ENCODE measurements around the gene FAM76A. TPM values are rescaled to one million over a fixed set of nuclear protein-coding genes. Genes with fewer than 3 reads are reported as not detected.

The FAM76A gene
- total RNA-seq, 1 donor from 2014 or later = 6.1 TPM

DNA sequence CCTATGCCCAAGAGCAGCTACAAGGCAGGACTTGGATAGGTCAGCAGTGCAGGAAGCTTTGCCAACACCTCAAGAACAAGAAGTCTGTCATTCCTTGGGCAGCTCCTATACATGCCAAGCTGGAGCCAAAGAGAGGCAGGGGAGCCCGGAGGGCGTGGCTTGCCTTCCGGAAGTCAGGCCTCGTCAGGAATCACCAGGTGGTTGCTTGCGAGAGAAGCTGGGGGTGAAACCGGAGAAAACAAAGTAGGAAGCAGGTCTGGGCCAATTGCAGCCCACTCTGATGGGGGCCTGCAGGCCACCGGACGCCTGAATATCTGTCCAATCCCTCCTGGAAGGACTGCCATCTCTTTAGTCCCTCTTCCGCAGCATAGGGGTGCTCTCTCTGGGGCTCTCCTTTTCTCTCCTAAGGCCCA, 794 bp upstream of the FAM76A start:
- no peak for FAIRE-seq
- peak overlapping the region; percentile 96 for H2AFZ ChIP-seq (ENCODE audit: low read depth, low read length)

DNA sequence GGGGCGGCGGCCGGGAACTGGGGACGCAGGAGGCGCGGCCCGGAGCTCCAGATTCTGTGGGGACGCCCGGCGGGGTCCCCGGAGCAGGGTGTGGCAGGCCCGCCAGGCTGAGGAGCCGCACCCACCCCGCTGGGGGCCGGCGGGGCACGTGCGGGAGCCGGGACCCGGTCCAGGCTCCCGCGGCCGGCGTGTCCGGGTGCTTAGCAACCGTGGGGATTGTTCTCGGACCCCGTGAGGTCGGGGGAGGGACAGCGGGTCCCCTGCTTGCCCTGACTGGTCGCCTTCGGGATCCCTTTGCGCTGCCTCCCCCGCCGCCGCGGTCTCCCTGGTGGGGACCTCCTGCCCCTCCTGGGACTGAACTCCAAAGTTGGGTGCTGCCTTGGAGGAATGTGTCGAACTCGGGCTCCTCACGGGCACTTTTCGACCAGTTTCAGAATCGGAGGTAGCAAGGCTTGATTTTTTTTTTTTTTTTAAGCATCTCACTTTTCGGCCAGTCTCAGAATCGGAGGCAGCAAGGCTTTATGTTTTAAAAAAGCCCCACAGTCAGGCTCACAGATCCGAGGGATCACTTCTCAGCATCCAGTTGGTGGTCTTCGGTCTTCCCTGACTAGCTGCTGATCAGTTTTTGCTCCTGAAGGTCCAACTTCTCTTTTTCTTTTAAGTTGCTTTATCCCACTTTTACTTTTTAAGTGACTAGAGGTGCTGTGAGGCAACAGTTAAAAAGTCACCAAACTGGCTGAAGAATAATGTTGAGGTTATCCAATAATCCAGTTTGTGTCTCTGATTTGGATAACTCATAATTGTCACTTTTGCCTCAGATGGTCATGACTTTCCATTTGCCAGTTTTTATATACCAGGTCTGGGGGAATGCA, 648 bp downstream of the FAM76A start:
- Mint-ChIP-seq H3K9me3 (ENCODE audit: unreplicated experiment) (peaks cover 5% of the 10 kb centered on the region), H3K27ac (ENCODE audit: unreplicated experiment) (peak overlapping the region; percentile 47), H3K4me3 (ENCODE audit: unreplicated experiment) (peak overlapping the region; percentile 90), H3K36me3 (ENCODE audit: low read depth, unreplicated experiment) (peaks cover 4% of the 10 kb centered on the region), H3K27me3 (ENCODE audit: low read depth, unreplicated experiment) (no peaks in the 10 kb centered on the region), H3K4me1 (ENCODE audit: low read depth, unreplicated experiment) (peaks cover 3% of the 10 kb centered on the region)
- H2AFZ ChIP-seq (ENCODE audit: low read depth, low read length) = peak overlapping the region; percentile 88
- no peaks in the 10 kb centered on the region for H3K27me3 ChIP-seq (ENCODE audit: insufficient read depth, low read length)
- peak overlapping the region; percentile 80 for H3K4me3 ChIP-seq (ENCODE audit: insufficient read depth, low read depth, low read length)
- no peaks in the 10 kb centered on the region for H3K9me3 ChIP-seq (ENCODE audit: insufficient read depth, low read depth, low read length)
- TF ChIP-seq EZH2 (IDR thresholded peaks at IDR 0.05; ENCODE audit: insufficient read depth, low read length) = no peak
- TF ChIP-seq, protein P1, sequence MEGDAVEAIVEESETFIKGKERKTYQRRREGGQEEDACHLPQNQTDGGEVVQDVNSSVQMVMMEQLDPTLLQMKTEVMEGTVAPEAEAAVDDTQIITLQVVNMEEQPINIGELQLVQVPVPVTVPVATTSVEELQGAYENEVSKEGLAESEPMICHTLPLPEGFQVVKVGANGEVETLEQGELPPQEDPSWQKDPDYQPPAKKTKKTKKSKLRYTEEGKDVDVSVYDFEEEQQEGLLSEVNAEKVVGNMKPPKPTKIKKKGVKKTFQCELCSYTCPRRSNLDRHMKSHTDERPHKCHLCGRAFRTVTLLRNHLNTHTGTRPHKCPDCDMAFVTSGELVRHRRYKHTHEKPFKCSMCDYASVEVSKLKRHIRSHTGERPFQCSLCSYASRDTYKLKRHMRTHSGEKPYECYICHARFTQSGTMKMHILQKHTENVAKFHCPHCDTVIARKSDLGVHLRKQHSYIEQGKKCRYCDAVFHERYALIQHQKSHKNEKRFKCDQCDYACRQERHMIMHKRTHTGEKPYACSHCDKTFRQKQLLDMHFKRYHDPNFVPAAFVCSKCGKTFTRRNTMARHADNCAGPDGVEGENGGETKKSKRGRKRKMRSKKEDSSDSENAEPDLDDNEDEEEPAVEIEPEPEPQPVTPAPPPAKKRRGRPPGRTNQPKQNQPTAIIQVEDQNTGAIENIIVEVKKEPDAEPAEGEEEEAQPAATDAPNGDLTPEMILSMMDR (IDR thresholded peaks at IDR 0.05; ENCODE audit: insufficient read depth, low read depth, low read length) = no peak
- no peaks in the 10 kb centered on the region for H4K20me1 ChIP-seq (ENCODE audit: insufficient read depth, low read length)
- peaks cover 13% of the 10 kb centered on the region for H3K4me1 ChIP-seq (ENCODE audit: insufficient read depth, low read length)
- H3K36me3 ChIP-seq (ENCODE audit: insufficient read depth, low read length) = no peaks in the 10 kb centered on the region
- peak overlapping the region; percentile 91 for H3K9ac ChIP-seq (ENCODE audit: low read length)
- peak overlapping the region; percentile 75 for H3K27ac ChIP-seq (ENCODE audit: low read depth, low read length)
- peaks cover 3% of the 10 kb centered on the region for H3K79me2 ChIP-seq (ENCODE audit: insufficient read depth, low read length)
- peak overlapping the region; percentile 92 for H3K4me2 ChIP-seq (ENCODE audit: low read length)
- DNase-seq (ENCODE audit: low read depth) (peak; percentile 12), FAIRE-seq (no peak)

More for the DNA sequence above, 794 bp upstream of the FAM76A start:
- Histone ChIP-seq H3K4me2 (ENCODE audit: low read length) (peak overlapping the region; percentile 80), H3K27me3 (ENCODE audit: insufficient read depth, low read length) (no peaks in the 10 kb centered on the region), H3K9ac (ENCODE audit: low read length) (peak overlapping the region; percentile 61), H4K20me1 (ENCODE audit: insufficient read depth, low read length) (no peaks in the 10 kb centered on the region), H3K9me3 (ENCODE audit: insufficient read depth, low read depth, low read length) (no peaks in the 10 kb centered on the region), H3K4me3 (ENCODE audit: insufficient read depth, low read depth, low read length) (peak overlapping the region; percentile 50), H3K27ac (ENCODE audit: low read depth, low read length) (peak overlapping the region; percentile 76), H3K4me1 (ENCODE audit: insufficient read depth, low read length) (peaks cover 13% of the 10 kb centered on the region), H3K79me2 (ENCODE audit: insufficient read depth, low read length) (peaks cover 3% of the 10 kb centered on the region), H3K36me3 (ENCODE audit: insufficient read depth, low read length) (no peaks in the 10 kb centered on the region)
- H3K9me3 Mint-ChIP-seq (ENCODE audit: unreplicated experiment) = peaks cover 5% of the 10 kb centered on the region
- peak overlapping the region; percentile 89 for H3K27ac Mint-ChIP-seq (ENCODE audit: unreplicated experiment)
- TF ChIP-seq, protein P1 (IDR thresholded peaks at IDR 0.05; ENCODE audit: insufficient read depth, low read depth, low read length) = no peak
- TF ChIP-seq EZH2 (IDR thresholded peaks at IDR 0.05; ENCODE audit: insufficient read depth, low read length) = no peak
- DNase-seq (ENCODE audit: low read depth) = no peak
- peaks cover 3% of the 10 kb centered on the region for H3K4me1 Mint-ChIP-seq (ENCODE audit: low read depth, unreplicated experiment)
- peaks cover 2% of the 10 kb centered on the region for H3K36me3 Mint-ChIP-seq (ENCODE audit: low read depth, unreplicated experiment)
- peaks cover 4% of the 10 kb centered on the region for H3K27me3 Mint-ChIP-seq (ENCODE audit: low read depth, unreplicated experiment)
- peak overlapping the region; percentile 80 for H3K4me3 Mint-ChIP-seq (ENCODE audit: unreplicated experiment)

DNA sequence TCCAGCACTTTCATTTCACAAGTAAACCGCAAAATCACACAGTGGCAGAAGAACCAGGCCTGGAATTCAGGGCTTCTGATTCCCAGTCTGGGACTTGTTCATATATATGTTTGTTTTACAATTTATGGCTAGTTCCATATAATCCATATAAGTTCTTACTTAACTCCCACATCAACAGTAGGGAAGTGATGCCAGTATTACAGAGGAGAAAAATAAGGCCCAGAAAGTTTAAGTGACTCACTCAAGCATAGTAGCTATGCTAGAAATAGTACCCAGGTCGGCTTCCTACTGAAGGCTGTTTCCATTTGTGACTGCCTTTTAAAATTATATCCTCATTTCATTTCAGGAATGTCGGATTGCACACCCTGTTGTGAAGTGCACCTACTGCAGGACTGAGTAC, 1.4 kb downstream of the FAM76A start:
- Mint-ChIP-seq H3K36me3 (ENCODE audit: low read depth, unreplicated experiment) (peaks cover 4% of the 10 kb centered on the region), H3K9me3 (ENCODE audit: unreplicated experiment) (peaks cover 5% of the 10 kb centered on the region), H3K4me3 (ENCODE audit: unreplicated experiment) (no peak overlapping the region), H3K27ac (ENCODE audit: unreplicated experiment) (no peak overlapping the region), H3K27me3 (ENCODE audit: low read depth, unreplicated experiment) (no peaks in the 10 kb centered on the region), H3K4me1 (ENCODE audit: low read depth, unreplicated experiment) (peaks cover 3% of the 10 kb centered on the region)
- peak; percentile 18 for DNase-seq (ENCODE audit: low read depth)
- FAIRE-seq = no peak
- peaks cover 3% of the 10 kb centered on the region for H3K79me2 ChIP-seq (ENCODE audit: insufficient read depth, low read length)
- no peak overlapping the region for H2AFZ ChIP-seq (ENCODE audit: low read depth, low read length)
- peak overlapping the region; percentile 80 for H3K4me3 ChIP-seq (ENCODE audit: insufficient read depth, low read depth, low read length)
- TF ChIP-seq, protein P1 (IDR thresholded peaks at IDR 0.05; ENCODE audit: insufficient read depth, low read depth, low read length) = no peak
- no peak for TF ChIP-seq EZH2 (IDR thresholded peaks at IDR 0.05; ENCODE audit: insufficient read depth, low read length)
- no peaks in the 10 kb centered on the region for H3K9me3 ChIP-seq (ENCODE audit: insufficient read depth, low read depth, low read length)
- peak overlapping the region; percentile 92 for H3K4me2 ChIP-seq (ENCODE audit: low read length)
- H4K20me1 ChIP-seq (ENCODE audit: insufficient read depth, low read length) = no peaks in the 10 kb centered on the region
- peaks cover 13% of the 10 kb centered on the region for H3K4me1 ChIP-seq (ENCODE audit: insufficient read depth, low read length)
- H3K27ac ChIP-seq (ENCODE audit: low read depth, low read length) = no peak overlapping the region
- no peaks in the 10 kb centered on the region for H3K27me3 ChIP-seq (ENCODE audit: insufficient read depth, low read length)
- no peaks in the 10 kb centered on the region for H3K36me3 ChIP-seq (ENCODE audit: insufficient read depth, low read length)
- H3K9ac ChIP-seq (ENCODE audit: low read length) = peak overlapping the region; percentile 29
